ENCODE results near the gene SAMSN1. TPM values are rescaled to one million over a fixed set of nuclear protein-coding genes. Genes with fewer than 3 reads are reported as not detected.
"Not testable (repeated sequence)": the region's sequence is repeated elsewhere in the genome, so short reads cannot be mapped to it uniquely, and the experiment has no call there.

SAMSN1 gene
- total and polyA plus RNA-seq, 2 experiments from 2014 or later: 0.82 to 1.7 TPM

GRCh38 chr21:14547834-14548513 lies 1.9 kb upstream of the SAMSN1 start:
- Histone ChIP-seq H3K4me2 (no peak overlapping the region), H3K4me1 (ENCODE audit: insufficient read depth) (no peaks in the 10 kb centered on the region), H3K27me3 (no peaks in the 10 kb centered on the region), H3K36me3 (replicated peaks; ENCODE audit: insufficient read depth, low read depth) (no peaks in the 10 kb centered on the region), H3K9me2 (replicated peaks; ENCODE audit: insufficient read depth) (no peaks in the 10 kb centered on the region), H3K79me2 (no peaks in the 10 kb centered on the region), H3K9me3 (ENCODE audit: low read depth) (no peaks in the 10 kb centered on the region), H4K20me1 (ENCODE audit: insufficient read depth, poor library complexity, severe bottlenecking) (no peaks in the 10 kb centered on the region), H2AFZ (no peak overlapping the region), H3K27ac (no peak overlapping the region), H3K4me3 (no peak overlapping the region)
- 79% methylated on average over 3 of the region's 3 CpGs for WGBS (ENCODE audit: low lambda C conversion rate, missing lambda C conversion rate)
- TF ChIP-seq EZH2phosphoT487 (IDR thresholded peaks at IDR 0.05; ENCODE audit: low read depth, severe bottlenecking, unreplicated experiment) (no peak), CTCF (IDR thresholded peaks at IDR 0.05; ENCODE audit: poor library complexity) (no peak), EZH2 (IDR thresholded peaks at IDR 0.05; ENCODE audit: borderline replicate concordance) (no peak)
- no peak for DNase-seq (ENCODE audit: low spot score)

GRCh38 chr21:14546719-14547118 lies 604 bp upstream of the SAMSN1 start:
- not testable (repeated sequence) for H3K4me1 ChIP-seq (ENCODE audit: insufficient read depth); H4K20me1 ChIP-seq (ENCODE audit: insufficient read depth, poor library complexity, severe bottlenecking); H2AFZ ChIP-seq; H3K4me2 ChIP-seq; H3K27ac ChIP-seq; H3K9me3 ChIP-seq (ENCODE audit: low read depth); H3K79me2 ChIP-seq; H3K4me3 ChIP-seq; DNase-seq (ENCODE audit: low spot score); H3K36me3 ChIP-seq (replicated peaks; ENCODE audit: insufficient read depth, low read depth); H3K9me2 ChIP-seq (replicated peaks; ENCODE audit: insufficient read depth); H3K27me3 ChIP-seq
- 94% methylated on average over 7 of the region's 7 CpGs for WGBS (ENCODE audit: low lambda C conversion rate, missing lambda C conversion rate)

- 91% methylated on average over 5 of the region's 5 CpGs for WGBS (ENCODE audit: low lambda C conversion rate, missing lambda C conversion rate)
- Histone ChIP-seq H3K4me1 (ENCODE audit: insufficient read depth) (no peaks in the 10 kb centered on the region), H3K27ac (no peak overlapping the region), H3K36me3 (replicated peaks; ENCODE audit: insufficient read depth, low read depth) (no peaks in the 10 kb centered on the region), H3K9me3 (ENCODE audit: low read depth) (no peaks in the 10 kb centered on the region), H2AFZ (no peak overlapping the region), H3K4me3 (no peak overlapping the region), H3K79me2 (no peaks in the 10 kb centered on the region), H3K4me2 (no peak overlapping the region), H3K9me2 (replicated peaks; ENCODE audit: insufficient read depth) (no peaks in the 10 kb centered on the region), H4K20me1 (ENCODE audit: insufficient read depth, poor library complexity, severe bottlenecking) (no peaks in the 10 kb centered on the region), H3K27me3 (no peaks in the 10 kb centered on the region)
- TF ChIP-seq EZH2phosphoT487 (IDR thresholded peaks at IDR 0.05; ENCODE audit: low read depth, severe bottlenecking, unreplicated experiment): no peak
- no peak for TF ChIP-seq EZH2 (IDR thresholded peaks at IDR 0.05; ENCODE audit: borderline replicate concordance)
- no peak for DNase-seq (ENCODE audit: low spot score)
Measured at GRCh38 chr21:14543983-14544382, 2.1 kb downstream of the SAMSN1 start.

GRCh38 chr21:14542638-14543037 lies 3.5 kb downstream of the SAMSN1 start:
- H3K4me3 ChIP-seq: no peak overlapping the region
- DNase-seq (ENCODE audit: low spot score): no peak

More at GRCh38 chr21:14542638-14543037, 3.5 kb downstream of the SAMSN1 start:
- H3K36me3 ChIP-seq (replicated peaks; ENCODE audit: insufficient read depth, low read depth): no peaks in the 10 kb centered on the region
- H2AFZ ChIP-seq: no peak overlapping the region
- H3K9me2 ChIP-seq (replicated peaks; ENCODE audit: insufficient read depth): no peaks in the 10 kb centered on the region
- H3K4me2 ChIP-seq: no peak overlapping the region
- TF ChIP-seq EZH2 (IDR thresholded peaks at IDR 0.05; ENCODE audit: borderline replicate concordance): no peak
- TF ChIP-seq CTCF (IDR thresholded peaks at IDR 0.05; ENCODE audit: poor library complexity): no peak
- TF ChIP-seq EZH2phosphoT487 (IDR thresholded peaks at IDR 0.05; ENCODE audit: low read depth, severe bottlenecking, unreplicated experiment): no peak
- H3K79me2 ChIP-seq: no peaks in the 10 kb centered on the region
- no peaks in the 10 kb centered on the region for H4K20me1 ChIP-seq (ENCODE audit: insufficient read depth, poor library complexity, severe bottlenecking)
- H3K27ac ChIP-seq: no peak overlapping the region
- no peaks in the 10 kb centered on the region for H3K27me3 ChIP-seq
- H3K9me3 ChIP-seq (ENCODE audit: low read depth): no peaks in the 10 kb centered on the region
- no peaks in the 10 kb centered on the region for H3K4me1 ChIP-seq (ENCODE audit: insufficient read depth)
